ENCODE data around the gene CALHM6.
"Not testable (repeated sequence)": the region's sequence is repeated elsewhere in the genome, so short reads cannot be mapped to it uniquely, and the experiment has no call there.

CALHM6 gene

GRCh38 chr6:116482780-116483179, 21.6 kb downstream of the CALHM6 start:
- no peak for DNase-seq (ENCODE audit: low spot score)

- DNase-seq (ENCODE audit: low spot score), result no peak
Measured at GRCh38 chr6:116483616-116484015, 22.4 kb downstream of the CALHM6 start.

DNA sequence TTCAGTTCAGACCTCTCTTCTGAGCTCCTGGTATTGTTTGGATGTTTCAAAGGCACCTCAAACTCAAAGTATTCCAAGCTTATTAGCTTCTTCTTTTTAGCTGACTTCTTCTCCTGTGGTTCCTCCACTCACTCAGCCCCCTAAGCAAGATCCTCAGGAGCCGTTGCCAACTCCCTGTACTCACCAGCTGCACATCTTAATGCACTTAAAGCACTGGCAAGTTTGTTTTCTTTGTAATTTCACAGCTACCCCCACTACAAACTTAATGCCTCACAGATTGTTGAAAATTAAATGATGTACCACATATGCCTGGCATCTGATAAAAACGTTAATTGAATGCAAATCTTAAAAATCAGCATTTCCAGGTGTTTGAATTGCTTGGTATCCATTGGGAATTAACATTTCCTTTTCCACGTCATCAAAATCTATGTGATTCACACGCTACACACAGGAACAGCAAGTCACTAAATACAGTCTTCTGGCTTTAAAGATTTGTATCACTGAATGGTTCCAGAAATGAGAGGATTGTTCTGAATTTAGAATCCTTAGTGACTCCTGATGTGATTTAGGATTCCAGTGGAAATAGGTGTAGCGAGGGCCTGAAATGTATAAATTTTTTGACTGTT, 24.5 kb downstream of the CALHM6 start:
- DNase-seq (ENCODE audit: low spot score), result no peak

DNA sequence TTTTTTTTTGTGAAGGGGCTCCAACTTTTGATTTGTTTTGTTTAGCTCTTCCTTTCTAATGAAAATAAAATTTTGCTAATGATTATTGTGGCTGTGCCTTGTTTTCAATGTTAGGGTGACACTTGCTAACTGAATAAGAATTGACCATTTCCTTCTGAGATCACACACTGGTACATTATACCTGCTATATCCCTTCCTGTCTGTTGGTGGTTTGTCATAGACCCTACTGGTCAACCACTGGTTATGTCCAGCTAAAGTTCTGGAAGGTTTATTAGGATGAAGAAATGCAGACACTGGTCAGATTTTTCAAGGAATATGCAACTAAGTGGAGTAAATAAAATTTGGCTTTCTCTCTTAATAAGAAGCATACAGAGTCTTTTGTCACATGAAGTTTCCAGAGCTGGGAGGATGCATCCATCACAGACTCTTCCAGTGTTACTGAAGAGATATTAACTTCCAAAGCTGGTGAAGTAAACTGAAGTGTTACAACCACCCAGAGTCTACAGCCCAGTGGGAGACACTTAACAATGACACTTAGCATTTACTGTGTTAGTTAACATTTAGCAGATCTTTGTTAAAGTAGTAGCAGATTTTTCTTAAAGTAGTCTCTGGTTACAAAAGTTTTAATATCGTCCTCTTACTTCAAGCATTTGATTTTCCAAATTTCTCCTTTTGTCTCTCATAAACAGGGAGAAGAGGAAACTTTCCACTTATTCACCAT, 30.6 kb downstream of the CALHM6 start:
- no peak for DNase-seq (ENCODE audit: low spot score)

DNA sequence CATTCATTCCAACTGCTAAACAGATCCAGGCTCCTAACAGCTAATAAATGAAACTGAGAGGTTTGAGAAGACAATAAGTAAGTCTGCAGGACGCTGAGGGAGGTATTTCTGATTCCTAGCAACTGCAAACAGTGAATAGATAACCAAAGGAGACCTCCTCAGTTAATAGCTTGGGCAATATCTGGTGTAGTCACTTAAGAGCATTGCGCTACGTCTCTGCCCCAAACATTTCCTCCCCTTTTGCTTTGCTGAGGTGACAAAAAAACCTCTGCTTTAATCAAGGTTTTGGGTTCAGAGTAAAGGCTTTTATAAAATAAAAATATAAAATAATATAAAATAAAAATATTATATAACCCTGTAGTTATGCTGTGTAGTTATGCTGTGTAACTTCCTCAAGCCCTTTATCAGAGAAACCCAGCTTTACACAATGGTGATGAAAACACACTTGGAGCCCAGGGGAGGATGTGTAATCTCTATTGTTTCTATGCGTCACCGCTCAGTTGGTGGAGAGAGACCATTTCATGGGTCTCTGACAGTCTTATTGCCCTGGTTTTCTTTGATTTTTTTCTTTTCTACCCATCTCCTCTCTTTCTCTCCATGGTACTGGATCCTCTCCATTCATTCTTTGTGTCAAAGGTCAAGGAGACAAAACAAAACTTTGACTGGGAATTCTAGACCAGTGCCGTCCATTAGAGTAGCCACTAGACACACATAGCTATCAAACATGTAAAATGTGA, 31.3 kb downstream of the CALHM6 start:
- no peak for DNase-seq (ENCODE audit: low spot score)

DNA sequence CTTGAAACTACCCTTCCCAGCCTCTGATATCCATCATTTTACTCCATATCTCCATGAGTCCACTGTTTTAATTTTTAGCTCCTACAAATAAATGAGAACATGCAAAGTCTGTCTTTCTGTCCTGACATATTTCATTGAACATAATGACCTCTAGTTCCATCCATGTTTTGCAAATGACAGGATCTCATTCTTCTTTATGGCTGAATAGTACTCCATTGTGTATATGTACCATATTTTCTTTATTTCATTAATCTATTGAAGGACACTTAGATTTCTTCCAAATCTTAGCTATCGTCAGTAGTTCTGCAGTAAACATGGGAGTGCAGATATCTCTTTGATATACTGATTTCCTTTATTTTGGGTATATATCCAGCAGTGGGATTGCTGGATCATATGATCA, 34.0 kb downstream of the CALHM6 start:
- DNase-seq (ENCODE audit: low spot score), result not testable (repeated sequence)

DNA sequence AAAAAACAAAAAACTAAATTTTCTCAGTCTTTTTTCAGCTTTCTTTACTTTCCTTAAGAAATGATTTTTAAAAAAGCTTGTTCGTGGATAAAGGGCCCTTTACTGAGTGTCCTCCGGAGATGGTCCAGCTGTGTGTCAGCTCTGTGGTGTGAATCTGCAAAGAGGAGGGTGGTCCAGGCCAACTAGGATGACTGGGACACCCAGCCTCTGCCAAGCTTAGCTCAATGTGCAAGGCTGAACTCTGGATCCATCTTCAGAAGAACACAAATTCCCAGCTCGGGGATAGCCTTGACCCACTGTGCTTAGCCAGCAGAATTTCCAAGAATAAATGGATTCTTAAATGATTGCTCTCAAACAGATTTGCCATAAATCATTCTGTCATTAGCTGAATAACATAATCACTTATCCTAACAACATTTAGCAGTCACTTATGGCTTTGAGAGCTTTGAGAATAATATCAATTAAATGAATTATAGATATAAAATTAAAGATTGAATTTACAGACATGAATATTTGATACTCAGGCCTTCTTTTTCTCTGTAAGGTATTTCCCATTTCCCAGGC, 36.0 kb downstream of the CALHM6 start:
- no peak for DNase-seq (ENCODE audit: low spot score)

- no peak for DNase-seq (ENCODE audit: low spot score)
Measured at GRCh38 chr6:116500969-116501433, 39.8 kb downstream of the CALHM6 start.

GRCh38 chr6:116507324-116507723, 46.1 kb downstream of the CALHM6 start:
- peak; percentile 35 for DNase-seq (ENCODE audit: low spot score)

DNA sequence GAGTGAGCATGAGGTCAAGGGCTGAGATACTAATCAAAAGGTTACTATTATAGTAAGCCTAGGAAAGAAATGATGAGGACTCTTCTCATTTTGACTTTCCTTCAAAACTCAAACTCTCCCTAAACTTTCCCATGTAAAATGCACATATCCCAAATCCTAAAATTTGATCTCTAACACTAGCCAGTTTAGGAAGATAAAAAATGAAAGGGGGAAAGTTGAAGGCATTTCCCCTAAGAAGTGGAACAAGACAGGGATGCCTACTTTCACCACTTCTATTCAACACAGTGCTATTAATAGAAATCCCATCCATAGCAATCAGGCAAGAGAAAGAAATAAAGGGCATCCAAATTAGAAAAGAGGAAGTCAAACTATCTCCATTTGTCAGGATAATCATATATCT, 47.4 kb downstream of the CALHM6 start:
- no peak for DNase-seq (ENCODE audit: low spot score)

- DNase-seq (ENCODE audit: low spot score), result peak; percentile 68
Measured at GRCh38 chr6:116511424-116512110, 50.4 kb downstream of the CALHM6 start, which contains the start of gene CALHM5. Gene CALHM5, plus strand, starts transcription at chr6:116511639. Its CDS starts 58 bp downstream, at chr6:116511697.

- no peak for DNase-seq (ENCODE audit: low spot score)
Measured at GRCh38 chr6:116512111-116512559, 51.0 kb downstream of the CALHM6 start.

DNA sequence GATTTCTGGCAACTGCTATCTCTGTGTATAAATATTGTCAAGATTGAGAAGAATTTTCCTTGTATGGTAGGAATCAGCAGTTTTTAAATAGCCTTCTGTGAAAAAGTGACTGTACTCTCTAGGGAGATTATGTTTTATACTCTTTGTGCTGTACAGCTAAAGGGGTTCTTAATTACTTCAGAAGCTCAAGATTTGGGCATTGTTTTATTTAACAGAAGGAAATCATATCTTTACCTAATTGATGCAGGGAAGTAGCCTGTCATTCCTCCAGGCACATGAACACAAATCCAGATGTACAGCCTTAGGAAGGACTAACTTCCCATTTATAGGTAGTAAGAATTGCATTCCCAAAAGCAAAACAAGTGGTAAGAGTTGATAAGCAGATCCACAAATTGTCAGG, 51.6 kb downstream of the CALHM6 start:
- no peak for DNase-seq (ENCODE audit: low spot score)
